ENCODE results near the gene ZNF160.
"Not testable (repeated sequence)": the region's sequence is repeated elsewhere in the genome, so short reads cannot be mapped to it uniquely, and the experiment has no call there.

GRCh38 chr19:53098570-53098969 lies 4.7 kb downstream of the ZNF160 start:
- TF ChIP-seq PHF8 (conservative IDR thresholded peaks at IDR 0.05; ENCODE audit: low read depth, low read length); USF2 (IDR thresholded peaks at IDR 0.05; ENCODE audit: low read length); MAX (IDR thresholded peaks at IDR 0.05); POLR2A (IDR thresholded peaks at IDR 0.05; ENCODE audit: control extremely low read depth in 1 of 2, low read depth in 2 of 2, low read length in 2 of 2); RFX5 (IDR thresholded peaks at IDR 0.05; ENCODE audit: borderline replicate concordance, low read depth, low read length); CTCF (IDR thresholded peaks at IDR 0.05; ENCODE audit: control extremely low read depth in 1 of 3, insufficient read depth in 1 of 3, low read depth in 1 of 3, low read length in 3 of 3); POU5F1 (IDR thresholded peaks at IDR 0.05; ENCODE audit: low read depth, low read length); EZH2 (IDR thresholded peaks at IDR 0.05; ENCODE audit: low read depth, low read length, severe bottlenecking); CBX8 (IDR thresholded peaks at IDR 0.05; ENCODE audit: borderline replicate concordance, low read depth, low read length); KDM5A (IDR thresholded peaks at IDR 0.05; ENCODE audit: low read length); POLR2AphosphoS5 (IDR thresholded peaks at IDR 0.05; ENCODE audit: low read depth, low read length); EP300 (IDR thresholded peaks at IDR 0.05; ENCODE audit: borderline replicate concordance in 1 of 2, low read depth in 2 of 2, low read length in 2 of 2): not testable (repeated sequence)

Data from H1 (cell line).